Activated CD8-positive, alpha-beta memory T cell treated with anti-CD3 and anti-CD28 coated beads for 24 hours (primary cell): Measurements from ENCODE around the gene ERAL1.
"Not testable (repeated sequence)": the region's sequence is repeated elsewhere in the genome, so short reads cannot be mapped to it uniquely, and the experiment has no call there.

Source experiments
- DNase-seq: peaks from one replicate; pipeline ENCODE4 v3.0.0-alpha.2; 2020

The ERAL1 gene

GRCh38 chr17:28901866-28902818 lies 47.3 kb downstream of the ERAL1 start:
- peak; percentile 85 for DNase-seq

- peak; percentile 96 for DNase-seq
These were observed 48.2 kb downstream of the ERAL1 start, which contains the start of gene DHRS13 for GRCh38 chr17:28902819-28903545. Gene DHRS13, minus strand, starts transcription at chr17:28903079. Its CDS starts 135 bp downstream, at chr17:28902944.

- DNase-seq: not testable (repeated sequence)
These were observed 48.7 kb downstream of the ERAL1 start for GRCh38 chr17:28903546-28903841.

GRCh38 chr17:28904800-28905199 lies 50.0 kb downstream of the ERAL1 start:
- no peak for DNase-seq

GRCh38 chr17:28906276-28906675 lies 51.5 kb downstream of the ERAL1 start:
- DNase-seq: no peak

GRCh38 chr17:28906706-28907438 lies 52.1 kb downstream of the ERAL1 start:
- no peak for DNase-seq

- DNase-seq: no peak
These were observed 53.1 kb downstream of the ERAL1 start for GRCh38 chr17:28907709-28908475.

GRCh38 chr17:28908640-28909167 lies 53.9 kb downstream of the ERAL1 start:
- DNase-seq: no peak

GRCh38 chr17:28910534-28910933 lies 55.7 kb downstream of the ERAL1 start:
- no peak for DNase-seq
